Kidney tubule cell (primary cell): ENCODE measurements around the gene RCN1.
"Not testable (repeated sequence)": the region's sequence is repeated elsewhere in the genome, so short reads cannot be mapped to it uniquely, and the experiment has no call there.

Experiments
- DNase-seq: peaks from one replicate; pipeline ENCODE4 v3.0.0-alpha.2; 2018; ENCODE audit warnings: low spot score

RCN1 gene

DNA sequence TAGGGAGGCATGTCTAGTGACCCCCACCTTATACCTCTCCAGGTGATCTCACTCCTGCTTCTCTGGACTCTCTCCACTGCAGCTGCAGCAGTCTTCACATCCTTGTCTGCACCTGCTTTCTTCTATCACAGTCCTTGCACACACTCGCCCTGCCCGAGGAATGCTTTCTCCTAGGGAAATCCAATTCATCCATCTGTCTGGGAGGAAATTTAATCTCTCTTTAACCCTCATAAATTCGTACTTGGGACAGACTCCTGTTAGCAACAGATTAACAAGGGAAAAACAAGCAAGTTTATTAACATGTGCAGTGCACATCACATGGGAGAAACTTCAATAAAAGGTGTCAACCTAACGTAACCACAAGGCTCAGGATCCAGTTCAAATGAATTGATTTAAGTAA, 11.3 kb upstream of the RCN1 start:
- DNase-seq: no peak

GRCh38 chr11:32080361-32080980, 10.4 kb upstream of the RCN1 start:
- DNase-seq: no peak

DNA sequence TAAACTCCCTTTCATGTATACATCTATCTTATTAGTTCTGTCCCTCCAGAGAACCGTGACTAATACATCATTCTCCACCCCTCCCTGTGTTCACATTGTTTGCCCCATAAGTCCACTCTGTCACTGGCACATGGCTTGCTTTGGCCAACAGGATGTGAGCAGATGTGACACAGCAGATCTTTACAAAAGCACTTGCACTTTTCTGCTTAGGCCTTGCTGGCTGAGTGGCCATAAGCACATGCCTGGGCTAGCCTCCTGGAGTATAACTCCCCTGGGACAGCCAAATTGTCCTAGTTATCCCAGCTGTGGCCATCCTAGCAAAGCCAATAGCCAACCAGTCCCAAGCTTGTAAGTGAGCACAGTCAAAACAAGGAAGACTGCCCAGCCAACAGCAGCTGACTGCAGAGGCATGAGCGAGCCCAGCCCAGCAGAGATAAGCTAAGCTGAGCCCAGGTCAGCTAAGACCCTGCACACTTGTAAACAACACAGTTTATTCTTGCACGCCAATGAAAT, 9.7 kb upstream of the RCN1 start:
- DNase-seq: peak; percentile 70

- no peak for DNase-seq
Measured at GRCh38 chr11:32081901-32082300, 9.0 kb upstream of the RCN1 start.

DNA sequence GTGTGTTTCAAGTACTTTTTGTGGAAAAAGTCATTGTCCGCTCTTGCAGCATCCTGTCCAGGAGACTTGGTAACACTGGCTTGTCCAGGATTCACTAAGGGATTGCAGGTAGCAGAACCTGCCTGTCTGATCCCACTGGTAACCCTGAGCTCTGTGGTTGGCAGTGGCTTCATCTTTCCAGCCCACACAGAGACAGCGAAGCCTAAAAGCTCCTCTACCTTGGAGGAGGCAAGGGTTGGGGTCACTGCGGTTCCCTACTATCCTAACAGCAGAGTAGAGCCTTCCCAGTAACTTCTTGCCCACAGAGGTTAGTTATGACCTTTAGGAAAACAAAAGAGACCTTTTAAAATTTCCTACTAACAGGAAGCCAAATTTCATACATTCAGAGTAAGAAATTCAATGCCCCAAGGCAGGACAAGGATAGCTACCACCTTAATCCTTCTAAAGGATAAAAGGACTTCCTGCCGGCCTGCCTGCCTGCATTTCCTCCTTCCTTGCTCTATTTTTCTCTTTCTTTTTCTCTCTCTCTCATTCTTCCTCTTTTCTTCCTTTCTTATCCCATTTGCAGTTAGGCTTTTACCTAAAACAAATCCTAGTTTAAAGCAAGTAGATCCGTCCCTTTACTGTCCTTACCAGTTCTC, 8.4 kb upstream of the RCN1 start:
- DNase-seq: no peak

GRCh38 chr11:32087597-32087996, 3.3 kb upstream of the RCN1 start:
- peak; percentile 41 for DNase-seq

- peak; percentile 91 for DNase-seq
Measured at GRCh38 chr11:32088117-32088941, 2.5 kb upstream of the RCN1 start.

GRCh38 chr11:32092581-32093170, 1.8 kb downstream of the RCN1 start:
- DNase-seq: no peak

DNA sequence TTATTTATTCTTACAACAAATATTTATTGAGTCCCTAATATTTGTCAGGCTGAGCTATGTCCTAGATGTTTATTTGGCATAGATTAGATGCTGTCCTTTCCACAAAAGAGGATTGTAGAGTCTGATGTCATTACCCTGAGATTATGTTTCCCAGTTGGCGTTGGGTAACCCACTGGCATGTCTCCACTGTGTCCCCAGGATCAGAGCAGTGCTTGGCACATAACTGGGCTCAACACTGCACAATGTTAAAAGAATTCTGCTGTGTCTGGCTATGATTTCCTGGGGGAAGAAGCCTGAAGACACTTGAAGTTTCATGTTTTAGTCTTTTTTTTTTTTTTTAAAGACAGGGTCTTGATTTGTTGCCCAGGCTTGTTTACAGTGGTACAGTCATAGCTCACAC, 4.0 kb downstream of the RCN1 start:
- DNase-seq: no peak

DNA sequence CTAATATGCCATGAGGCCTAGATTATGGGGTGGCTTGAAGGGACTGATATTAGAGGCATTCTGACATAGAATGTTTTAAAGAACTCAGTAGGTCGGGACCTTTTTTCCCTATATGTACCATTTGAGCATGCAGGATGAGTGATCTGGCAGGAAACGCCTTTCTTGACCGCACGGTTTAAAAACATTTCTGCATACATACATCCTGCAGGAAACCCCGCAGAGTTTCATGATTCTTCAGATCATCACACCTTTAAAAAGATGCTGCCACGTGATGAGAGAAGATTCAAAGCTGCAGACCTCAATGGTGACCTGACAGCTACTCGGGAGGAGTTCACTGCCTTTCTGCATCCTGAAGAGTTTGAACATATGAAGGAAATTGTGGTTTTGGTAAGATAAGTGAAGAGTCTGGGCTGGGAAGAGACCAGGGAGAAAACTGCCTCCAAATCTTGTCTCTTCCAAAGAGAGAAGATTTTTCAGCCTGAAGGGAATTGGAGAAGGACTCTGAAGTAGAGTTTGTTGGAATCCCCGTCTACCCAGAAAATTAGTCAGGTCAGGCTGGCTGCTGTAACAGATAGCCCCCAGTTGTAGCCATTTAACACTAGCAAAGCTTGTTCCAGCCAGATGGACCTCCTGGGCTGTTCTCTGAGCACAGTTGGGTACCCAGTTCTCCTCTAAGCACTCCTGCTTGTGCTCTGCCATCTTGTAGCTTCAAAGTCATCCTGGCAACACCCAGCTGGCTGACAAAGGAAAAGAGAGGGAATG, 7.4 kb downstream of the RCN1 start:
- no peak for DNase-seq

DNA sequence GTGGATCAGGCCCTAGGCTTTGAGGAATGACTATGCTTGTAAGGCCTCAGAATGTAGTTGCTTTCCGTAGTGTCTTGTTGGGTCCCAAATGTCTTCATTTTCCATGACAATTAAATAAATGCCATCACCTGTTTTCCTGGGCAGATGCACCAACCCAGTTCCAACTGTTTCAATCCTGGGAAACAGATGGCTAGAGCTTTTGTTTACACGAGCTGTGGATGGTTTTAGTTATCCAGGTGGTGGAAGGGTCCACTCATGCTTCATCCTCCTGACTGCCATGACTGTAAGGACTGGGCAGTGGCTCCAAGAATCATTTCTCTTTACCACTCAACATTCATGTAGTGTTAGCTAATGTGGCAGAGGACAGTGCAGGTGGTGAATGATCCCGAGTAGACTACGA, 8.6 kb downstream of the RCN1 start:
- no peak for DNase-seq

- DNase-seq: no peak
Measured at GRCh38 chr11:32100495-32100894, 9.6 kb downstream of the RCN1 start.

DNA sequence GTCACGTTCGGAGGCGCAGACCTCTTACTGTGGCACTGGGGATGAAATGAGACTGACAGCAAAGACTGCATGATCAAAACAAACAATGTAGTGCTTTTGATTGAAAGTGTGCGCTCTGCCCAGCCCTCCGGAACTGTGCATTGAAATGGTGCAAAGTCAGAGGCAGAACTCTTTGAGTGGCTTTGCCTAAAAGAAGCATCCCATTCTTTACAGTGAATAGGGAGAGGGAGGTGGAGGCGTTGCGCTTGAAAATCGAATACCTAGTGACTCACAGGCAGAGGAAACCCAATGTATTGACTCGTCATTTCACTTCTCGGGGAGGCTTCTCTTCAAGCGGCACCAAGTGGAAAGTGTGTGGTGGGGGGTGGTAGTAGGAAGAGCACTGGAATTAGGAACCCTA, 10.9 kb downstream of the RCN1 start:
- no peak for DNase-seq

DNA sequence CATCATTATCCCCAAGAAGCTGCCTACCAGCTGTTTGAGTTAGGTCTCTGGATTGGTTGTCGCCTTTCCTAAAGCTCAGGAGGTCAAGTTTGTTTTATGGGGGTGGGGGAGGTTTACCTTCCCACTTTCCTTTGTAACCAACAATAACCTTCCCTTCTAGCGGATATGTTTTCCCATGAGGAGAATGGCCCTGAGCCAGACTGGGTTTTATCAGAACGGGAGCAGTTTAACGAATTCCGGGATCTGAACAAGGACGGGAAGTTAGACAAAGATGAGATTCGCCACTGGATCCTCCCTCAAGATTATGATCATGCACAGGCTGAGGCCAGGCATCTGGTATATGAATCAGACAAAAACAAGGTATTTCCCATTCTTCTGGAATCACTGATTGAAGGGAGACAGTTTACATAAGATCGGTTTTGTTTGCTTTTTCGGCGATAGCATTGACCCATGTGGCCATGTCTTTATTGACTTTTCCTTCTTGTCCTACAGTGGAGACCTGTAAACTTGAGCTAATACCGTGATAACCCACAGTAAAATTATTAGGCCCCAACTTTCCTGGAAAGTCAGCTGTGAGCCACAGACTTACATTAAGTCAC, 12.3 kb downstream of the RCN1 start:
- not testable (repeated sequence) for DNase-seq

- no peak for DNase-seq
Measured at GRCh38 chr11:32103941-32104340, 13.1 kb downstream of the RCN1 start.

DNA sequence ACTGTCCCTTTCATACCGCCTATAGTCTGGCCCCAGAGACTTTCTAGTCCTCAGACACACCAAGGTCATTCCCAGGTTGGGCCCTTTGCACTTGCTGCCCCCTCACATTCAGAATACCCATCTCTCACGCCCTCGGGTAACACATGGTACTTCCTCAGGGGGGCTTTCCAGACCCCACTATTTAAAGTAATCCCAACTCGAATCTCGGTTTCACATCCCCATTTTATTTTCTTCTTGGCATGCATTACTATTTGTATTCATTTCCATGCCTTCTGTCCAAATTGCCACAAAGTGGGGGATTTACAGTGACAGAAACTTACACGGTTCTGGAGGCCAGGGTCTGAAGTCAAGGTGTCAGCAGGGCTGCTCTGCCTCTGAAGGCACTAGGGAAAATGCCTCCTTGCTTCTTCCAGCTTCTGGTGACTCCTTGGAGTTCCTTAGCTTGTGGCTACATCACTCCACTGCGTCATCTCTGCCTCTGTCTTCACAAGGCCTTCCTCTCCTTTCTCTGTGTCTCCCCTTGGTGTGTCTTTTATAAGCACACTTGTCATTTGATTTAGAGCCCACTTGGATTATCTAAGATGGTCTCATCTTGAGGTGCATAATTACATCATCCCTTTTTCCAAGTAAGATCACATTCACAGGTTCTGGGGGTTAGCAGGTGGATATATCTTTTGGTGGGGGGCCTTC, 15.1 kb downstream of the RCN1 start:
- no peak for DNase-seq

DNA sequence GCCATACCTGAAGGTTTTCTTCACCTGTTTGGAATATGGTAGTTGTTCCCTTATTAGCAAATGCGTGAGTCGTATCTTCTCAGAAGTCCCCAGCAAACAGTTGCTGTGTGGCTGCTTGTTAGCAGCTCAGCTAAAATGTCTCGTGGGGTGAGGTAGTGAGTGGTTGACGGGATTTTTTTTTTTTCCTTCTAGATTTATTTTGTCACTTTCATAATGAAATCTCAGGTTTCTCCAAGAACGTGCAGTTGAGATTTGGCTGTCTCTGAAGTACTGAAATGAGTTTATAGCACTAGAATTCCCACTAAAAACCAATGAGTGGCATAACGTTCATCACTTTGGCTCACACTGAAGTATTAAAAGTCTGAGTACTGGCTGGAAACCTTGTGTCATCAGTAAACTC, 16.8 kb downstream of the RCN1 start:
- no peak for DNase-seq

DNA sequence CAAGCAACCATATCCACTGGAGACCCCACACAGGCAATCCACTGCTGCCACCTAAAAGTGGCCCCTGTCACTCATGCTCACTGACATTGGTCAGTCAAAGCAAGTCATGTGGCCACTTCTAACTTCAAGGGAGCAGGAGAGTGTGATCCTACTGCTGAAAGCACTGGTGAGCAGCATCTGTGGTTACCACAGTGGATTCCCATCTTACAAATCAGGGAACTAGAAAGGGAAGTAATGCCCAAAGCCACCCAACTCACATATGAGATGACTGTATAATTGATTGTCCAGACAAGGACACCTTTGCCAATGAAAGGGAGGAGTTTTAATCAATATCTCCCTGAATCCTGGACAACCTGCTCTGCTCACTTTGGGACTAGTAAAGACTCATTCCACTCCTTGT, 17.7 kb downstream of the RCN1 start:
- DNase-seq: no peak

- DNase-seq: no peak
Measured at GRCh38 chr11:32109138-32109537, 18.3 kb downstream of the RCN1 start.

GRCh38 chr11:32109592-32109991, 18.7 kb downstream of the RCN1 start:
- DNase-seq: no peak

DNA sequence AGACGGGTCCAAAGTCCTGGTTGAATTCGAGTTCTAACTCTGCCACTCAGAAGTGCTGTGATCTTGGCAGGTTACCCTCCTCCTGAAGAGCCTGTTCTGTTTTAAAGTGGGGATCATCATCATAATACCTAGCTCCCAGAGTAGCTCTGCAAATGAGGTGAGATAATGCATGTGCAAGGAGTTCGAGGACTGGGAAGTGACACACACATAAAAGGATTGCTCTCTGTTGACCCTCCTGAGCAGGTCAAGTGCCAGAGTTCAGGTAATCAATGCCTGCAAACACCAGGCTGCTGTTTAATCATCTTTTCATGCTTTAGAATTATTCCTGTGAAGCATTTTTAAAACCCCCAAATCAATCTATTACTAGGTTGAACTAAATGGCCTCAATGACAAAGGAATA, 19.9 kb downstream of the RCN1 start:
- DNase-seq: no peak
